ENCODE data around the gene KLHL29.

- TF ChIP-seq CTCF (conservative IDR thresholded peaks at IDR 0.05; ENCODE audit: low read length) (no peak), EZH2phosphoT487 (IDR thresholded peaks at IDR 0.05; ENCODE audit: borderline replicate concordance) (no peak)
Measured at GRCh38 chr2:23619941-23620340, 235.0 kb downstream of the KLHL29 start.

All from Loucy (cell line).